NK-92 treated with Interleukin-12 subunit alpha and Interleukin-12 subunit beta, amount 100 ng/mL, for 24 hours (cell line): ENCODE data around the gene FLT1.

Experiments
- DNase-seq: peaks from one replicate; lab custom pipeline; 2025; lab: John Stamatoyannopoulos, UW

Gene FLT1

DNA sequence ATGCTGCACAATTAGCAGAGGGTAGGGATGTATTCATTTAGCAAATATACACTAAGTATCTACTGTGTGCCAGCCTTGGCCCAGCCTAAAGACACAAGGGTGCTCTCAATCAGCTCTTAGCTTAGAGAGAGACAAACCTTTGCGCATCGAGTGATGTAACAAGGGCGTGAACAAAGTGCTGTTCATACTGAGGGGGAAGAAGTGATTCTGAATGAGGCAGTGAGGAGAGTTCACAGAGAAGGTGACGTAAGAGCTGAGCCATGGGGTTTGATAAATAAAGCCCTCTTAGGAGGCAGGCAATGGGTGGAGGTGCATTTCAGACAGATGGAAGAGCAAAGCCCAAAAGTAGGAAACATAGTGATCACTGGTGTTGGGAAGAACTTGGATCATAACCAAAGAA, 68.5 kb downstream of the FLT1 start:
- no peak for DNase-seq

DNA sequence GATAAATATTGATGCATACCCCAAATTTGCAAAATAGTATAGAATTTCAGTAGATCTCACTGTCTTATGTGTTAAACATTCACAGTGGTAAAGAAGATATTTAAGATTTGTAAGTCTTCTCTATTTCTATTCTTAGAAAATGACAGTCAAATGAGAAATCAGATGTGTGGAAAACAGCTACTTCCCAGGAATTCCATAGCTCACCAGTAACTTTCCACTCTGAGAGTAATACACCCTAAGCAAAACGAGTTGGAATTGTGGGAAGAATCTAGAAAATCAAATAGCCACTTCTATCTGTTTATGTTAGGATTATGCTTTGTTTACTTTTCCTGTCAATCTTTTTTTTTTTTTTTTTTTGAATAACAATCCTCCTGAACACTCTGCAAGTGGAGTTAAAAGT, 69.1 kb downstream of the FLT1 start:
- no peak for DNase-seq

DNA sequence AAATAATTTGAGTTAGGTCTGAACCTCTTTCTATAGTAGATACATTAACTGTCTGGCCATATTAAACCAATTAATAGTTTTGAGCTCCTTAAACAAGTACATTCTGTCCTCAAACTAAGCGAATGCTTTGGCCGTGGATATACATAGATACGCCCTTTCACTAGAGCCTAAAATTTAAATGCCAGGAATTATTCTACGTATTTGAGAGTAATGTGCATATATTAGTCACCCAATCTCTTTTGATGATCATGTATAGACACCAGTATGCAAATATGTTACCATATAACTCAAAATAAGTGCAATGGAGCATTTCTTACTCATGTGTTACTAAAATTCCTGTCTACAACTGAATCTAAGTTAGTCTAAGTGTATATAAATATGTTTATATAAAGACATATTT, 70.4 kb downstream of the FLT1 start:
- no peak for DNase-seq

DNA sequence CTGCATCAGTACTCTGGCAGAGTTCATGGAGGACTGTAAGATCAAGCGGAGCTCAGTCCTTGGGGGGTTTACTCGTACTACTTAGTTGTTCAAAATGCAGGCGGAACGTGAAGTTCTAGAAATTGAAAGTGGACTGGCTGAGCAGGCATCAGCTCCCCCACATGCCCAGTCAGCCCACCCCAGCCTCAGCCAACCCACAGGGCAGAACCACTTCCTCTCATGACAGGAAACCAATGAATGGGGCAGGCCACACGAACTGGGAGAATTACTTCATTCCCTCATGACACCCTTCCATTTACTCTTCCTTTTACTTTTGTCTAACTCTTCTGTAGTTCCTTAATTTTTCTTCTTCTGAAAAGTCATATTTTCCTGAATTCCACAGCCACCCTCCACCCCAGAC, 71.9 kb downstream of the FLT1 start:
- DNase-seq, result peak; percentile 31

DNA sequence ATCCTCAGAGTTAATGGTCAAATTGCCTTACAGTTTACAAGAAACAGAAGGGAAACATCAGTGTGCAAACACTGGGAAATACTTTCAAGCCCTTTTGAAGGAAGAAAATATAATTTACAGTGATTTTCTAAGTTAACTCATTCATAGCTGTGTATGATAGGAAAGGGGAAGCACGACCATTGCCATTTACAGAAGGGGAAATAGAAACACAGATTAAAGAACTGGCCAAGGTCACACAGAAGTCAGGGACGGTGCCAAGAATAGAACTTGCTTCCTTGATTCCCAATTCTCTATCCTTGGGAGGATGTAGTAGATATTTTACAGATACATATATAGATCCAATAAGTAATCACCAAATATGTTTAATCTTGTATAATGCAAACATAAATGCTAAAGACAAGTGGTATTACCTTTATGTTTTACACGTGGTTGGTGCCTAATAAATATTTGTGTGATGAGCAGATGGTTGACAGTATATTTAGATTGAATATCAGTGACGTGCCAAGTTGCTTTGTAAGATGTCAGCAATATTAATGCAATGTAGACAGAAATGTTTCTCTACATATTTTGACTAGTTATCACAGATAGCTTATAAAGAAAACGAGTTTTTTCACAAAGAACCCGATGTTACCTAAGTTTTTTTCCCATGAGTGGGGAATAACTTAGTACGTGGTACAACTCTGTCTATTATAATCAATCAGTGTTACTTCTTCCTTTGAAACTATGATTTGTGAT, 73.1 kb downstream of the FLT1 start:
- DNase-seq, result no peak

DNA sequence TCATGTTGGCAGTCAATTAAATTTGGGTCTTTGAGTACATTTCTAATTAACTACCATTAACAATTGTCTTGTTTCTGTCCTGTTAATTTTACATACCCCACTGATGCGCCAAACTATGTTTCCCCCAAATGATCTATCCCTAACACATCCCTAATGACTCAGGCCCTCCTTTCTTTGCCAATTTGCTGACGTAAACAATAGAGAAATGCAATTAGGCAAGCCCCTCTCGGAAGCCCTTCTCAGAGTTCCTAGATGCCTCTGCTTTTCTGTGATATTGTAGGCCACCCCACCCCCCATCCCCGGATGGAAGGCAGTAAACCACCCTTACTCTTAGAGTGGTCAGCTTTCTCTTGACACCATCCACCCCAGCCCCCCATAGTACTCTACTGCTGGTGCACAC, 74.2 kb downstream of the FLT1 start:
- DNase-seq, result no peak

DNA sequence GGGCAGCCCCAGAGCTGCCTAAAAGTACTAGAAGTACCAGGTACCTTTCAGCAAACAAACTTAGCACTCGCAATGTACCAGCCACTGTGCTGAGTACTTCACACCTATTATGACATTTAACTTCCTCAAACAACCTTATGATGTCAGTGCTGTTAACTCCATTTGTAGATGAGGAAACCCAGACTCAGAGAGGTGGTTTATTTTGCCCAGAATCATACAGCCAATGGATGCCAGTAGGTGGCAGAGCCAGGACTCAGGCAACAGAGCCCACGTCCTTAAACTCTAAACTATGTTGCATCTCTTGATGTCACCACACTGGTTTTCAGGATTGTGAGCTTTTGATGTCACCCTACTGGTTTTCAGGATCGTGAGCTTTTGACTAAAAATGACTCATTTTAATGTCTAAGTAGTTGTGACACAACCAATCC, 78.9 kb downstream of the FLT1 start:
- peak; percentile 12 for DNase-seq

DNA sequence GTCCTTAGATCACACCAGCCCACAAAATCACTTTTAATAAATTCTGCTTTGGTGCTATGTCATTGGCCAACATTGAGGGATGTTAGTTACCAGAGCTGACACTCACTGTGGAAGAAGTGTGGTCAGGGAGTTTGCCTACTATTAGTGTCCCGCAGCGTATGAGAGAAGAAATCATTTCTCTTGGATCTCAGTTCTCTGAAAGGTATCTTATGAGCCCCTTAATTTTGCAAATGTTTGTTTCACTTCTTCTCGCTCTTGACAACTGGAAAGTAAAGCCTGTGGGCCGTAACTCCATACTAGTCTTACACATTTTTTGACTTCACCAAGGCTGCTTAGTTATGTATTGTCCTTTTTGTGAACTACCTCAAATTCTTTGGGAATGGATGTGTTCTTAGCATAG, 80.9 kb downstream of the FLT1 start:
- no peak for DNase-seq

DNA sequence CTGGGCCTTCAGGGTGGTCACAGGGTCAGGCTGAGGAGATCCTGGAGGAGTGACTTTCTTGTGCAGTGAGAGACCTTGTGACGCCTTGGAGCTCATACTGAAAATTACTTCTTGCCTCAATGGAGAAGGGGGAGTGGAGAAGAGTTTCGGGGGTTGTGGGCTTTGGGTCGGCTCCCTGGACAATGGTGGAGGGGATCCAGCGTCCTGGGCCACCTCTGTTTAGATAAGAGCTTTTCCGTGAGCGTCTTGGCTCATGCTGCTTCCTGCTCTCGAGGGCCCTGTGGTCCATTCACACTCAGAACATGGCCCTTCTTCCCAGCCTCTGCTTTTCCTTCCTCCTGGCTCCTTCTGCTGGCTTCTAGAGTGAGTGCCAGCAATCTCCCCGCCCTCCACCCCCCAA, 81.9 kb downstream of the FLT1 start:
- no peak for DNase-seq

DNA sequence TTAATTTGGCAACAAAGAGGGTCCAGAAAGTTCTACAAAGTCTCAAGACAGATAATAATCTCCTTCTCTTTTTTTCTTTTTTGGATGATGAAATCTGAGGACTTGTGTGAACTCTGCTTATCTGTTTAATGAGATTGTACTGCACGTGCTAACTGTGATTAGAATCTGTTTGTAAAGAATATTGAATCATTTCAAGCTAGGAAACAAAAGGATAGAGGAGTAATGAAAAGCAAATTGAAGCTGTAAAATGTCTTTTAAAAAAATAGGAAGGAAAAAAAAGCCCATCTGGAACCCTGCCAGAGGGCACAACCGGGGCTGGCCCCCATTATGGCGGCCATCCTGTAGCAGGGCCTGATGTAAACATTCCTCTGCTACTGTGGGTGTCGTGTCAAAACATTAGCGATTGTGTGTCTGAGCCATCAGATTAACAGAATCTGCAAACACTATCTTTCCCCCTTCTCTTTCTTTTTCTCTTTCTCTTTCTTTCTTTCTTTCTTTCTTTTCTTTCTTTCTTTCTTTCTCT, 83.0 kb downstream of the FLT1 start:
- DNase-seq, result no peak

DNA sequence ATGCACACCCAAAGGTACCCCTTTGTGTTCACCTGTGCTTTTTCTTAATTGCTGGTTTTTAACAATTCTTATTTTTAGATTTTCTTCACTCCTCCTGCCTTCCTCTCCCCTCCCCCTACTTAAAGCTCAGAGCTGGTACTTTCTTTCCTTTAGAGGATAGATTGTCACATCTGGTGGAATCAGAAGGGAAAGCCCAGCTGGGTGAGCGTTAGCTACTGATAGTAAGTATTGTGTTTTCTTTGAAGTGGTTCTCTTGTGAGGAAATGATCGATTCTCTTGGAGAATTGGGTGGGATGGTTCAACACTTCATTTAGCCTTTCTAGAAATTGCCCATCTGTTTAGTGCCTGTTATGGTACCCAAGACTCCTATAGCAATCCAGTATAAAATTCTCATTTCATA, 84.8 kb downstream of the FLT1 start:
- no peak for DNase-seq

DNA sequence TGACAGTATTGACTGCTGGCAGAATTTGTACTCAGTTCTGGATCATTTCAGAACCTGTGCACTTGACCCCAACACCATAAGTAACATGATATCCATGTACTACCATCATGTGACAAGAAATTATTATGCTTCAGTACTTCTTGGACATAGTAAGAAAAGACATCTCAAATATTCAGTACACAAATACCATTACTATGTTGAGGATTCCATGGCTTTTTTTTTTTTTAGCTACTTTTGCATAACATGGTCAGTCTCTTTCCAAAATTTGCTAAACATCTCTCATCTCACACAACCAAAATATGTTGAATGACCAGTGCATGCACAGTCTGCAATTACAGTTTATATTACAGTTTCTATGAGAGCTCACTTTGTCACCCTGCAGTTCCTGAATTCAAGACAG, 85.3 kb downstream of the FLT1 start:
- no peak for DNase-seq

DNA sequence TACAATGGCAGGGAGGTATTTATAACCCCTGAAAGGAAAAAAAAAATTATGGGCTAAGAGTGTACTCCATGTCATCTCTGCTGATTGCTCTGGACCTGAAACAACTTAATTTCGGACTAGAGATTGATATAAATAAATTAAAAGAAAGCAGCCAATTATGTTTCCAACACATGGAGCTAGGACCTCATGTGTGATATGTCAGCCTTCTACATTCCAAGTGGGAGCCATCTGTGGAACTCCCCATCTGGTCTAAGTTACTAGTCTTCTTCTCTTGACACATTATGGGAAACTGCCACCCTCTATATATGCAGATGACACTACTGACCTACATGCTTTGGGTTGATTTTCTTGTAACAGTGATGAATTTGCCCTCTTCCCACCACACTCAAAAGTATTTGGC, 86.1 kb downstream of the FLT1 start:
- DNase-seq, result no peak

DNA sequence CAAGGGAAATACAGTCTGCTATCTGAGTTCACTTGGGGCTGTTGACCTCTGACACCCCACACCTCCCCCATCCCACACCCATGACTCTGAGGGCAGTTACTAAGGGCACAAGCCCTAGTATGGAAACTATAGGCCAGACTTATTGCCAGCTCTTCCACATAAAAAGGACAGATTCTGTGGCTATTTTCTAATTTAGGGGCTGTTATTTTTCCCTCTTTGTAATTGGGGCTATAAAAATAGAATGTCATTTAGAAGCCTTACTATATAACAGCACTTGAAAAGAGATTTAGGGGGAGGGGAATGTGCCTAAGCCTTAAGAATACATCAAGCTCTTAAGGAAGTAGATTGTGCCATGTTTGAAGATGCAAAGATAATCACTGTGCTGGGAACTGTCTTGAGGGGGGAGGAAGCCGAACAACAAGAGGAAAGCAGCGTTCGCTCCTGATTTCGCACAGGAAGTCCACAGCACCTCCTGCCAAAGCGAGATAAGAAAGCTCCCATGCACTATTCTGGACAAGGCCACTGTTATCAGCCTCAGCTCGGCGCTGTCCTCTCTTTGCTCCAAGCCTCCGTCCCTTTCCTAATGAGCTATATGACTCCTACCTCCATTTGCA, 86.6 kb downstream of the FLT1 start:
- no peak for DNase-seq

DNA sequence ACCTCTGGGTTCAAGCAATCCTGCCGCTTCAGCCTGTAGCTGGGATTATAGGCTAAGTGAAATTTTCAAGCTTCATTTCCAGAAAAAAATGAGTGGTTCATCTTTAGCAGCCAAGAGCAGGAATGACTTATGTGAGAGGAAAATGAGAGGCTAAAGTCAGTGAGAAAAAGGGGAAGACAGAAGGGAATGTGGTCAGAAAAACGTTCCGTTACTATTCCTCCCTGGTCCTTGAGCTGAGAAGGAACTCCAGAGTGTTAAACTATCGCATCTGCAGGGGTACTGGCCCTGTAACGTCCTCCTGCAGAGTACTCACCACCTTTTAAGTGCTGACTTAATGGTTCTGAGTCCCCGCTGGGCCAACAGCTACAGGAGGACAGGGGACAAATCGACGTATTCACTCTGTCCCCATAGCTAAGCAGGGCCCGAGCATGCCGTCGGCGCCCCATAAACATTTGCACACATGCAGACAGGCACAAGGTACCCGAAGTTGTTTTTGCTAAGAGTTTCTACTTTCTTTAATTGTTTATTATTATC, 88.1 kb downstream of the FLT1 start:
- DNase-seq, result no peak

DNA sequence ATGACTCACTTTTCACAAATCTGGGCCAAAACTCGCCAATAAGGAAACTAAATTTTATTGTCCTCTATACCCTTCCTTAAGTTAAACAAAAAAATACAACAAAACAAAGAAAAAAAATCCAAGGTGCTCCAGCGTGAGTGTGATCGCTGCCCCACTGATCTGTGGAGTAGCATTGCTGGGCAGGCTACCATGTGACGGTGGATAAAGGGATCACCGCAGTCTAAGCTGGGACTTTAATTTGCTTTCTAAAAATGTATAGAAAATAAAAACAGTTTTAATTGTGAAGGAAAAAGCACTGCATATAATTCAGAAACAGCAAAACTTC, 92.9 kb downstream of the FLT1 start:
- DNase-seq, result no peak

DNA sequence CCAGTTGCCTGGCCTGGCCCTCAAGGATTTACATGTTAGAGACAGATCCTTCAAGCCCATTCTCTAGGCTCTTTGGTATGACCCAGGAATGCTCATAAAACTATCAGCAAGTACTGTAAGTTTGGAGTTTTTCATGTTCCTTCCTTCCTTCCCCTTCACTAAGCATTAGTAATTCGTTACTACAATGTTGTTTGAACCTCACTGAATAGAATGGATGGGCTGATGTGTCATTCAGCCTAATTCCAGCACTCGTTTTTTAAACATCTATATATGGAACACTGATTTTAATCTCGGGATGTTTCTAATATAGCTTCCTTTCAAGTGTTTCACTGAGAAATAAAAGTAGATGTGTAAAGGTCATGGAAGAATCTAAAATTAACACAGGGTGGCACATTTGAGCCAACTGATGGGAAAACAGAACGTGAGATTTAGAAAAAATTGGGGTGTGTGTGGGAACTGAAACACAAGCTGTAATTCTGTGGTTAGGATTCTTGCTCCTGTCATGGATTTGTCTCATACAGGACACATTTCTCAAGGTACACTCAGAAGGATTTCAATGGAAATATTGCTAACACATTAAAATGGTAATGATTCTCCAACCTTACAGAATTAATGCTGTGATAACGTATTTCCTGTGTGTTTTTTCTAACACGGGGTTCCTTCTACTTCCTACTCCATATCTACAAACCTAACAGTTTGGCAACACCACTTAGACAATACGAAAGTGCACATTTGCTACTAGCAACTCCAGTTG, 93.4 kb downstream of the FLT1 start:
- DNase-seq, result no peak

DNA sequence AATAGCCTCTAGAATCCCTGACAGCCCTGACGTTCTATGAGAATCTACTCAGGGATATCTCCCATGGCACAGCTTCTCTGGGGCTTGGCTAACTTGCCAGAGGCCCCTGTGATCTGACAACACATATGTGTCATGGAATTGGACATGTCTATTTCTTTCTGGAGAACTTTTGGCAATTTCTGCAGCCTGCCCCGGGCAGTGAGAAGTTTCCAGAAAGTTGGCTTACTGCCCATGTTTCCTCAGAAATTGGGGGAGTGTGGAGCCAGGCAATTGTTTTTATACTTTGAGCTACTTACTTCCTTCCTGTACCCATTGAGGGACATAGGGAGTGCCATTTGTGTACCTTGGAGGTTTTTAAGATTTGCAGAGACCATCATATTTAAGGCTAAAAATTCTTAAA, 98.9 kb downstream of the FLT1 start:
- no peak for DNase-seq

DNA sequence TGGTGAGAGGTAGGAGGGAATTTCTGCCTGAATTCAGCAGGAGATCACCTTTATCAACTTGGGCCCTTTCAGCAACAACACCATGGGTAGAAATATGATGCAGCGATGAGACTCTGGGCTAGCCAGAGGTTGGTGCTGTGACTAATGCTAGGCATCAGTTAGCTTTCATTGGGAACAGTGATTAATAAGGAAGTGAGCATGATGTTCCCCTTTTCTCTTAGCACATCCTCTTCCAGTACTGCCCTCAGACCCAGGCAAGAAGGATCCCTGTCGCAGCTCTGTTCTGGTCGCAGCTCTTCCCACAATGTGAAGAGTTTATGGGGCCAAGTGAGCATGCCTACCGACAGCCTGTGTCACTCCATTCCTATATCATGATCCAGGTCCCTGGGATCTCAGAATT, 100.5 kb downstream of the FLT1 start:
- no peak for DNase-seq

DNA sequence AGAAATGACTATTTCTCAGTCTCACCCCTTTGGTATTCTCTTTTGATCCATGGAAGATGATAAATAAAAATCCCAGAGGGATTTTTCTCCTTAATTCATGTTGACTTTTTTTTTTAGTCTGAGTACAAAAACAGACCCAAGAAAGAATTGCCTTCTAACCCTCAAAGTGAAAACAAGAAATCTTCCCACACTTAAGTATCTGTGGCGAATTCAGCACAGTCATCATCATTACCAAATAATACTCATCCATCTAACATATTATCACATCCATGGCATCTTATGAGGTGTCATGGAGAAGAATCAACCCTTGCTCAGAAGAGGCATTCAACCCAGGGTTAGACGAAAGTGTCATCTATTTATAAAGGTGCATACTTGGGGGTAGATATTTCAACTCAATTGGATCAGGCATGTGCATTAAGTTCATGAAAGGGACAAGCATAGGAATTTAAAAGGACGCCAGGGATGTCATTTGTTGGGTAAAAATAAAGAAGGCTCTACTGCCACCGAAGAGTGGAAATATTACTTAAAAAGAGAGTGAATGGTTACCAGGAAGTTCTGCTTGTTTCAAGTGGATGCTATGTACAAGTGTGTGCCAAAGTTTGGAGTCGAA, 101.9 kb downstream of the FLT1 start:
- no peak for DNase-seq

DNA sequence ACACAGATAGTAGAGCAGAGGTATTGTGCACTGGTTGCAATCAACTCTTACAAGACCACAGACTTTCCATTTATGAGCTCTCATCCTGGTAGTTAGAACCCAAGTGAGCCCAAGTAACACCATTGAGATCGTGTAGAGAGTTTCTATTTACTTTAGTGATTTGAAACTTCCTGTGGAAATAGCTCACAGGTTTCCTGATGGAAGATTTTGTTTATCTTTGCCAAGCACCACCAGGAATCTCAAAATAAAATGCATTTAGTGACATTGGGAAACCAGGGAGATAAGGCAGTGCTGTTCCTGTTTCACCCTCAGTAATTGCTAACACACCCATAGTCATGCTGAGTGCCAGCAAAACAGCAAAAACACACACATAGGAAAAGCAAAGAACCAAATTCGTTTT, 102.5 kb downstream of the FLT1 start:
- DNase-seq, result no peak

DNA sequence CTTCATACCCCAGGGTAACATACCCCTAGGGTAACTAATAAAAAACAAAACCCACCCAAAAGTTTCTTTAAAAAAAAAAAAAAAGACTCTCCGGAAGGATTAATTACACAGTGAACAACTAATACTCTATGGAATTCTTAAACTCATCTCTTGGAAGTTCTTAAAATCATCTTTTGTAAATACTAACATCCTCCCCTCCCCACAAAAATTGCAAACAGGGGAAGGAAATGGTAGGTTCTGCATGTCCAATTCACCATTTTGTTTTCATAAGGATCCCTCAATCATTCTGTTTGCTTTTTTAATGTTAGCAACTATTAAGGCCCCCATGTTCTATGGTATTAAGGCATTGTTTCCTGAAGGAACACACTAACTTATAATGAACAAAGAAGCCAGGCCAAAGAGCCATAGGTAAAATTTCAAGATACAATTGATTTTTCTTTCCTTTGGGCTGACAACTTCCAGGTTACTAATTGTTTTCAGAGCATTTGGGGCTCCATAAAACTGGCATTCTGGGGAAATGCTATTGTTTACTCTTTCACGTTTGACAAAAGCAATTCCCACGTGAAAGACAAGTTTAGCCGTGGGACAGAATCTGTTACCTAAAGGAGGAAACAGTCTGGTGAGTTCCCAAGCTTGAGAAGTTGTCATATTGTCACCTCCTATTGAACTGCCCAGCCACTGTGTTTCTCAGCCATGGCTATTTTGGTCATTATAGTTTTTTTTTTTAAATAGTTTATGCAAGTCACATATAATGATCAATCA, 107.0 kb downstream of the FLT1 start:
- no peak for DNase-seq
